Activated CD8-positive, alpha-beta memory T cell treated with anti-CD3 and anti-CD28 coated beads, Interleukin-2, amount 50 U/mL, for 1 hour (primary cell): ENCODE results near the gene TEX52.
"Not testable (repeated sequence)": the region's sequence is repeated elsewhere in the genome, so short reads cannot be mapped to it uniquely, and the experiment has no call there.

Experiments used
- DNase-seq: peaks from one replicate; pipeline ENCODE4 v3.0.0-alpha.2; 2020; ENCODE audit errors: extremely low read depth

Gene TEX52

DNA sequence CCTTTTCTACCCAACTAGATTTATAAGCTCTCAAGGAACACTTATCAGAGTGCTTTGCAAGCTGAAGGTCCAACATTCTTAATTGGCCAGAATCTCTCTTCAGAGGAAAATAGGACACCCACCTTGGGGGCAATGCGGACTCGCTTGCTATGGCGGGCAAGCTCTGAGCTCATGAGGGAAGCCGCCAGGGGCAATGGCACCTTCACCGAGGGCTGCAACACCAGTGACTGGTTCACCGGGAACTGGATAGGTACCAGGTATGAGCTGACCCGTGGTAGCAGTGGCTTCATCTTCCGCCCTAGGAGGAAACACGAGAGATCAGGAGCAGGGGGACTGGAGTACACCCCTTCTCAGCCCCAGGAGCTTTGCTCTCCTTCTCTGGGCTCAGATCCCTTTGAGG is 7.4 kb upstream of the TEX52 start:
- DNase-seq, result no peak

DNA sequence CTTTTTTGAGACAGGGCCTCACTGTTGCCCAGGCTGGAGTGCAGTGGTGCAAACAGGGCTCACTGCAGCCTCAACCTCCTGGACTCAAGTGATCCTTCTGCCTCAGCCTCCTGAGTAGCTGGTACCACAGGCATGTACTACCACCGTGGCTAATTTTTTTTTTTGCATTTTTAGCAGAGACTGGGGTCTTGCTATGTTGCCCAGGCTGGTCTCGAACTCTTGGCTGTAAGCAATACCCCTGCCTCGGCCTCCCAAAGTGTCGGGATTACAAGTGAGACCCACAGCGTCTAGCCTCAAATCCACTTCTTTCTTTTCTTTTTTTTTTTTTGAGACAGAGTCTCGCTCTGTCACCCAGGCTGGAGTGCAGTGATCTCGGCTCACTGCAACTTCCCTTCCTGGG is 6.6 kb upstream of the TEX52 start:
- DNase-seq, result not testable (repeated sequence)

DNA sequence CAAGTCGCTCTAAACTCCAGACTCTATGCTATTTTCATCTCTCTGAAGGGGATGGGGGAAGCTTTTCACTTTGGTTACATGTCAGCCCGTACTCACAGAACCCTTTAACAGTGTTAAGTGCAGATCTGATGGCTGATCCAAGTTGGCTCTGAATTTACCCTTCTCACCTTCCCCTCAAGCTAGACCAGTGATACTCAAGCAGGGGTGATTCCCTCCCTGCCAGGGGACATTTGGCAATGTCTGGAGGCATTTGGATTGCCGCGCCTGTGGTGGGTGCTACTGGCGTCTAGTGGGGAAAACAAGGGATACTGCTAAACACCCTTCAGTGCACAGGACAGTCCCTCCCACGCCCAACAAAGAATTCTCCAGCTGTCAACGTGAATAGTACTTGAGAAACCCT is 6.0 kb upstream of the TEX52 start:
- DNase-seq, result no peak

- DNase-seq, result no peak
Observed at GRCh38 chr12:2860170-2860569, 3.3 kb upstream of the TEX52 start.

GRCh38 chr12:2858944-2859421 is 2.1 kb upstream of the TEX52 start:
- DNase-seq, result no peak

DNA sequence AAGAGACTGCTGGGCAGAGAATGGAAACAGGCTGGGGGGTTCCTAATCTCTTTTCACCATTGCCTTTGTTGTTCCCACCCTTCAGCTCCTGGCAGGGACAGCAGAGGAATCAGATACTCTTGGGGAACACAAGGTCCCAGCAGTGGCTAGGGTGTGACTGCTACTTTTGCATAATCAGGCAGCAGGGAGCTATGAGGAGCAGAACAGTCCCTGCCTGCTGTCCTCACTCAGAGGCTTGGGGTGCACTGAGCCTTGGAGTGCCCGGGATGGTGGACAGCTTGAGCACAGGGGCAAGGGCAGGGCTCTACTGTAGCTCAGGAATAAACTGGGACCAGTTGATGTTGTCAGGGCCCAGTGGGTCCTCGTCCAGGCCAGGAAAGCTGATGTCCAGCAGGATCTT is 1.5 kb upstream of the TEX52 start:
- DNase-seq, result no peak

DNA sequence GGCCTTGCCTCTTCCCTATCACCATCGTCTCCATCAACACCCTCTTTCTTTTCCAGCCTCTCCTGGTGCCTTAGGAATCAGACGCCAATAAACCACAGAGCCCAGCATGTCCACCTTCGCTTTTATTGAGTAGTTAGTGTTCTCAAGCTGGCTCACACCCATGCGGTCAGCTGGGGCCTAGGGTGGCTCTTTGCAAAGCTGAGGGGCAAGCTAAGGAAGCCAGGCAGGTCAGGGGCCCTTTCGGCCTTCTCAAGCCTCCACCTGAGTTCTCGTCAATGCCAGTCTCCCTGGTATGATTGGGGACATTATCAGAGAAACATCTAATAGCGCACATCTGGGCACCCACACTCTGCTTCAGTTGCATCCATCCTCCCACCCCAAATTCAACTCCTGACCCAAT is 737 bp upstream of the TEX52 start:
- DNase-seq, result no peak

- DNase-seq, result no peak
Observed at GRCh38 chr12:2856051-2856450, 788 bp downstream of the TEX52 start.

- DNase-seq, result no peak
Observed at GRCh38 chr12:2855546-2855945, 1.3 kb downstream of the TEX52 start.

- DNase-seq, result no peak
Observed at GRCh38 chr12:2854669-2855453, 2.0 kb downstream of the TEX52 start.

DNA sequence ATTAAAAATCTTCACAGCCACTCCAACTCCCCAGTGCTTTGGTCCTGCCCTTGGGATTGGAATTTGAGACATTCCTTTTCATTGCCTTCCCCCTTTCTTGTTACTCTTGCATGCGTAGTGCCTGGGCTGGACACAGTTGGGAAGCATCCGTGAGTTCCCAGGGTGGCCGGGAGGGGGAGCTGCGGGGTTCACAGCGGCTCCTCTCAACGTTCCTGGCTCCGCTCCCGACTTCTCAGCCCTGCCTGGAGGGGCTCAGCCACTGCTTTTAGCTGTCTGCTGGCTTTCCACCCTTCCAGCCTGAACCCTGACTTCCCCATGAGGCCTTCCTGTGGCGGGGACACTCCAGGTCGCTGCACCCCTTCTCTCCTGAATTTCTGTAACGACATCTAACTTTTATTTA is 3.2 kb downstream of the TEX52 start:
- DNase-seq, result no peak

DNA sequence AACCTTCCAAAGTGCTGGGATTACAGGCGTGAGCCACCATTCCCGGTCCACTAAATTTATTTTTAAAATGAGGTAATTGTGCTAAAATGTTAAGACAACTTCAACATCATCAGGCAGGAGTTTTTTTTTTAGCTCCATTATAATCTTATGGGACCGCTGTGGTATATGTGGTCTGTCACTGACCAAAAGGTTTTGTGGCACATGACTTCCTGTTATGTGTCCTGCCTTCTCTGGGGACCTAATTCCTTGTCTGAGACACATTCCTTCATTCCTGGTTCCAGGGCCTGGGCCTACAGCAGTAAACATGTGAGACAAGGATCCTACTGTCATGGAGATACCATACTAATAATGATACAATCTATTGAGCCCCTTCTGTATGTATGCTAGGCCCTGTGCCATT is 4.9 kb downstream of the TEX52 start:
- no peak for DNase-seq

DNA sequence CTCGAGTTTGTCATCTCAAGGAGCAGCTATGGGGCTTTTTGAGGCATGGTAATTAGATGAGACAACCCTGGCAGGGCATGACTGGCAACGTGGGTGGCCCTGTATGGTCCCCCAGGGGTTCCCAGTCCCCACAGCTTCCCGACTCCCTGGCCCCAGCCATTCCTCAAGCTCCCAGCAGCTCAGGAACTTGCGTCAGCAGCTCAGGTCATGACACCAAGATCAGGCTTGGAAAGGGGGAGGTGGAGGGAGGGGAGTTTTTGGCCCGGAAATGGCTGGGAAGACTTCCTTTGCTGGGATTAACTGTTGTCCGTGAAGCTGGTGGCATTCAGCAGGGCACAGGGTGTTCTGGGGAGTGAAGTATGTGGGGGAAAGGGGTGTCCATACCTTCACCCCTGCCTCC is 11.6 kb downstream of the TEX52 start:
- DNase-seq, result no peak

GRCh38 chr12:2844786-2845185 is 12.1 kb downstream of the TEX52 start:
- DNase-seq, result no peak

GRCh38 chr12:2842948-2843347 is 13.9 kb downstream of the TEX52 start:
- no peak for DNase-seq

DNA sequence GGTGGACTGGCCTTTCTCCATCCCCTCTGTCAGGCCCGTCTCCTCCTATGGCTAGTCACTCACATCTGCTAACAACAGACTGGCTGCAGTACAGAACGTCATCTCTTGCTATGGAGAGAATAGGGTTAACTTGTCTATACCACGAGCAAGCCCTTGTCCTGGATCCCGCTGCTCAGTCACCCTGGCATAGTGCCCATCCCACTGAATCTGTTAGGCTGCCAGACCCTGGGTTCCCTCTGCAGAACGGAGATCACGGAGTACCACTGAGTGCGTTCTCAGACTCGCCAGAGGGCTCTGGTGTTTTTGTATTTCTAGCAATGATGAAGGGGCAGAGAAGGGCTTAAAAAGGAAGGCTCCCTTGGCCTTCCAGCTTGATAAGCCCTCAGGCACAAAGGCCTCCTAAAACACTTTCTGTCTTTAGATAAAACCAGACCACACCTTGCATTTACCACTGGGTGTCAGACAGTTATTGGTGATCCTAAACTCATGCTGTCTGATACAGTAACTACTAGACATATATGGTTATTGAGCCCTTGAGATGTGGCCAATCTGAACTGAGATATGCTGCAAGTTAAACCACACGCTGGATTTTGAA is 15.7 kb downstream of the TEX52 start:
- no peak for DNase-seq

DNA sequence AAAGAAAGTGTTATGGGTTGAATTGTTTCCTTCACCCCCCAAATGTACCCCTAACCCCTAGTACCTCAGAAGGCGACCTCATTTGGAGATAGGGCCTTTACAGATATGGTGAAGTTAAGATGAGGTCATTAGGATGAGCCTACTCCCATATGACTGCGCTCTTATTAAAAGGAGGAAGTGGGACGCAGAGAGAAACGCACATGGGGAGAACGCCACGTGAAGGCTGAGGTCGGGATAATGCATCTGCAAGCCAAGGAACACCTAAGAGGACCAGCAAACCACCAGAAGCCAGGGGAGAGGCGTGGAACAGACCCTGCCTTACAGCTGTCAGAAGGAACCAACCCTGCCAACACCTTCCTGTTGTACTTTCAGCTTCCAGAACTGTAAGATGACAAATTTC is 20.3 kb downstream of the TEX52 start:
- DNase-seq, result no peak

DNA sequence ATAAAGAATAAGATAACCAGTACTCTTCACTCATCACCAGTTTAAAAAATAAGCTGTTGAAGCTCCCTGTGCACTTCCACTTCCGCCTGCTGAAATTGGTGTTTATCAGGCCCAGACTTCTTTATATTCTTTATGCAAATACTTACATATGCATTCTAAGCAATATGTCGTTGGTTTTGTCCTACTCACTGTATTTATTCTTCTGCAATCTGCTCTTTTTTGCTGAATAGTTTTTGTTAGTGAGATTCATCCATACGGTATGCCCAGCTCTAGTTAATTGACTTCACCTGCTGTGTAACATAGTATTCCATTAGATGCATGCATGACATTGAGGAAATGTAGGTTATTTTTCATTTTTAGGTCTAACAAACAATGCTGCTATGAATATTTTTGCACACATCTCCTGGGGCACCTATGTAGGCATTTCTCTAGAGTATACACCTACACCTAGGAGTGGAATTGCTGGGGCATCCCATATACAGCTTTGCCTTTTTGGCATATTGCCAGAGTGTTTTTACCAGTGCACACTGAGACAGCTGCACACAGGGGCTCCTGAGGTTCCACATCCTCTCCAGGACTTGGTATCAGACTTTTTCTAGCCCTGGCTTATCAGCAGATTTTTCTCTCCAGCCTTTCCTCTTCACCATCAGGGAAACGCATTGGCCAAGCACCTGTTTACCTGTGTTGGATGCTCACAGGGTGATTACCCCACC is 21.0 kb downstream of the TEX52 start:
- DNase-seq, result no peak

- no peak for DNase-seq
Observed at GRCh38 chr12:2834581-2835491, 22.0 kb downstream of the TEX52 start, which contains the start of gene NRIP2. Gene NRIP2, minus strand, starts transcription at chr12:2835035. Its CDS starts 52 bp downstream, at chr12:2834983.

- DNase-seq, result no peak
Observed at GRCh38 chr12:2833810-2834209, 23.0 kb downstream of the TEX52 start.

DNA sequence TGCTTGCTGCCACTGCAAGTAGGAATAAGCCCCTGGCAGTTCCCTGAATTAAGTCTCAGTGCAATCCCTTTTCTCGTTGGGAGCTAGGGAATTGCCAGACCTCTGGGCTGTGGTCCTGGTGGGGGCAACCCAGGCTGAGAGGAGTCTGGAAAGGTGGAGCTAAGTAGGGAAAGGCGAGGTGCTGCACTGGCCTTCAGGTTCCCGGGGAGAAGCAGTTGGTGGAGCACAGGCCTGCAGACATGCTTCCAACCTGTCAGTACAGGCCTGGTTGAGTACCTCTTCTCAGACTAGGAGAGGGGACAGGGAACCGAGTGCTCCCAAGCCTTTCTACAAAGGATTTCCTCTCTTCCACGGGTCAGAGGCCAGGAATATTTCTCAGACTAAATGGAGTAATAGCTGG is 23.5 kb downstream of the TEX52 start:
- DNase-seq, result no peak
